ENCODE measurements around the gene CACNB2.
"Not testable (repeated sequence)": the region's sequence is repeated elsewhere in the genome, so short reads cannot be mapped to it uniquely, and the experiment has no call there.

CACNB2 gene

GRCh38 chr10:18145652-18146051 lies 5.4 kb downstream of the CACNB2 start:
- DNase-seq (ENCODE audit: low spot score): no peak

GRCh38 chr10:18149196-18149800 lies 9.1 kb downstream of the CACNB2 start:
- no peak for DNase-seq (ENCODE audit: low spot score)

GRCh38 chr10:18151356-18151890 lies 11.2 kb downstream of the CACNB2 start:
- DNase-seq (ENCODE audit: low spot score): no peak

GRCh38 chr10:18153381-18153780 lies 13.2 kb downstream of the CACNB2 start:
- not testable (repeated sequence) for DNase-seq (ENCODE audit: low spot score)

GRCh38 chr10:18155321-18155720 lies 15.1 kb downstream of the CACNB2 start:
- no peak for DNase-seq (ENCODE audit: low spot score)

- not testable (repeated sequence) for DNase-seq (ENCODE audit: low spot score)
These were observed 16.6 kb downstream of the CACNB2 start for GRCh38 chr10:18156797-18157196.

GRCh38 chr10:18157881-18158280 lies 17.7 kb downstream of the CACNB2 start:
- DNase-seq (ENCODE audit: low spot score): peak; percentile 44

- DNase-seq (ENCODE audit: low spot score): no peak
These were observed 18.6 kb downstream of the CACNB2 start for GRCh38 chr10:18158773-18159265.

- DNase-seq (ENCODE audit: low spot score): no peak
These were observed 19.3 kb downstream of the CACNB2 start for GRCh38 chr10:18159557-18159956.

- DNase-seq (ENCODE audit: low spot score): no peak
These were observed 21.9 kb downstream of the CACNB2 start for GRCh38 chr10:18162021-18162627.

GRCh38 chr10:18164093-18164492 lies 23.9 kb downstream of the CACNB2 start:
- DNase-seq (ENCODE audit: low spot score): no peak

GRCh38 chr10:18164748-18165361 lies 24.6 kb downstream of the CACNB2 start:
- peak; percentile 52 for DNase-seq (ENCODE audit: low spot score)

GRCh38 chr10:18178854-18179483 lies 38.7 kb downstream of the CACNB2 start:
- no peak for DNase-seq (ENCODE audit: low spot score)

GRCh38 chr10:18179891-18180290 lies 39.7 kb downstream of the CACNB2 start:
- peak; percentile 58 for DNase-seq (ENCODE audit: low spot score)

- not testable (repeated sequence) for DNase-seq (ENCODE audit: low spot score)
These were observed 41.2 kb downstream of the CACNB2 start for GRCh38 chr10:18181382-18181781.

GRCh38 chr10:18185621-18186020 lies 45.4 kb downstream of the CACNB2 start:
- DNase-seq (ENCODE audit: low spot score): no peak

GRCh38 chr10:18190840-18191239 lies 50.6 kb downstream of the CACNB2 start:
- DNase-seq (ENCODE audit: low spot score): no peak

- no peak for DNase-seq (ENCODE audit: low spot score)
These were observed 54.4 kb downstream of the CACNB2 start for GRCh38 chr10:18194634-18195033.

- no peak for DNase-seq (ENCODE audit: low spot score)
These were observed 55.0 kb downstream of the CACNB2 start for GRCh38 chr10:18195060-18195799.

- no peak for DNase-seq (ENCODE audit: low spot score)
These were observed 56.8 kb downstream of the CACNB2 start for GRCh38 chr10:18196806-18197550.

- no peak for DNase-seq (ENCODE audit: low spot score)
These were observed 57.5 kb downstream of the CACNB2 start for GRCh38 chr10:18197706-18198105.
